DND-41 (cell line): ENCODE measurements around the gene HACL1.

Experiments
- ATAC-seq: fragments of 200-7000 bp; cut with Tn5 transposase; 3 replicates; pipeline ENCODE4 v1.9.1; 2021; ENCODE audit warnings: low read depth; ENCODE audit not compliant: insufficient read depth
- DNase-seq: peaks from one replicate; pipeline ENCODE4 v3.0.0-alpha.2; 2020
- H2AFZ ChIP-seq: 2 replicates; pipeline ENCODE4 v1.6.0; 2012; ENCODE audit warnings: low read depth, low read length
- H3K27ac ChIP-seq: 2 replicates; pipeline ENCODE4 v1.5.1; 2012; ENCODE audit warnings: low read length, inconsistent platforms
- H3K27me3 ChIP-seq: fragments of 200-600 bp; sonication (generic); 2 replicates; pipeline ENCODE4 v1.6.0; 2012; ENCODE audit warnings: low read length, mild to moderate bottlenecking, inconsistent platforms; ENCODE audit not compliant: insufficient read depth, poor library complexity
- H3K36me3 ChIP-seq: 2 replicates; pipeline ENCODE4 v1.5.1; 2012; ENCODE audit warnings: low read length, inconsistent platforms; ENCODE audit not compliant: insufficient read depth
- H3K4me1 ChIP-seq: 2 replicates; pipeline ENCODE4 v1.5.1; 2012; ENCODE audit warnings: mild to moderate bottlenecking, low read length; ENCODE audit not compliant: insufficient read depth
- H3K4me2 ChIP-seq: 2 replicates; pipeline ENCODE4 v1.6.0; 2012; ENCODE audit warnings: mild to moderate bottlenecking, moderate library complexity, low read length, inconsistent platforms; ENCODE audit not compliant: insufficient read depth
- H3K4me3 ChIP-seq, 2 experiments: fragments of 200-600 bp in 1 of 2; shearing (Covaris generic) in 1 of 2; 2 replicates each; pipeline ENCODE4 v1.5.1; 2012 to 2016; ENCODE audit warnings: inconsistent platforms in 2 of 2, low read length in 2 of 2, mild to moderate bottlenecking in 2 of 2, low read depth in 1 of 2, moderate library complexity in 1 of 2
- H3K79me2 ChIP-seq: 2 replicates; pipeline ENCODE4 v1.6.0; 2012; ENCODE audit warnings: low read length, inconsistent platforms; ENCODE audit not compliant: insufficient read depth
- H3K9ac ChIP-seq: 2 replicates; pipeline ENCODE4 v1.6.0; 2012; ENCODE audit warnings: low read depth, mild to moderate bottlenecking, inconsistent platforms, low read length, moderate library complexity
- H3K9me3 ChIP-seq: 2 replicates; pipeline ENCODE4 v1.5.1; 2012; ENCODE audit warnings: low read length, moderate library complexity, mild to moderate bottlenecking, inconsistent platforms; ENCODE audit not compliant: insufficient read depth, severe bottlenecking
- H4K20me1 ChIP-seq: 2 replicates; pipeline ENCODE4 v1.6.0; 2012; ENCODE audit warnings: low read length; ENCODE audit not compliant: insufficient read depth
- EZH2 ChIP-seq: IDR thresholded peaks from 3 replicates; pipeline ENCODE4 v1.6.1; 2012; ENCODE audit warnings: borderline replicate concordance, low read depth, mild to moderate bottlenecking, moderate library complexity, low read length, inconsistent platforms; ENCODE audit not compliant: severe bottlenecking
- TF ChIP-seq, protein P1 (sequence below): IDR thresholded peaks from 2 replicates; pipeline ENCODE4 v1.5.1; 2012; ENCODE audit warnings: borderline replicate concordance, low read length, moderate library complexity, mild to moderate bottlenecking; ENCODE audit not compliant: poor library complexity, severe bottlenecking; ENCODE audit errors: extremely low read depth

The HACL1 gene

DNA sequence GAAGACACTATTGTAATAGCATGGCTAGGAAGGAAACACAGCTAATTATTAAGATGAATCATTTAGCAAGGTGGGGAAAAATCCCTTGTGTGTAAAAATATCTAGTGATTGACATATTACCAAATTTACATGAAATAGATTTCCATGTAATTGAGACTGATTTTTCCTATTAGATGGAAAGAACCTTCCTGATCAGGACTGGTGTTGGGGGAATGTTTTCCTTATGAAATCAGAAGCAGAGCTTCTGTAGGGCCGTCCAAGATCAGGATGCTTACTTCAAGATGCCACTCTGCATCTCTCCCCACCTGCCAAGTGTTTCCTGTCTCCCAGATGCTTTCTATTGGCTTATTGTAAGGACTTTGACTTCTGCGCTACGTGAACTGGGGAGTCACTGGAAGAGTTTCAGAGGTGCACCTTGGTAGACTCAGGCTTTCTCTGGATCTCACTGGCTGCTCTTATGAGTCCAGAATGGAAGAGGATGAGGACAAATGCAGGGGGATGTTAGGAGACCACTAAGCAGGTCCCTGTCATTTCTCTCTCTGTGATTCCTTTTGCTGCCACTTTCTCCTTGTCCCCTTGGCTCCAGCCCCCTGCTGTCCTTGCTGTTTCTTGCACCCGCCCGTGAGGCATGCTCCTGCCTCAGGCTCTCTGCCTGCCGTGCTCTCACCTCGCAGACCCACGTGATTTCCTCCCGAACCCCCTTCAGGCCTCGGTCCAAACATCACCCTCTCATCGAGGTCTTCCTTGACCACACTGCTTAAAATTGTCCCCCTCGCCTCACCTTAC lies 30.2 kb upstream of the HACL1 start:
- Histone ChIP-seq H3K9me3 (no peaks in the 10 kb centered on the region), H3K36me3 (no peaks in the 10 kb centered on the region), H3K79me2 (no peaks in the 10 kb centered on the region), H3K27me3 (no peaks in the 10 kb centered on the region), H2AFZ (no peak overlapping the region), H4K20me1 (no peaks in the 10 kb centered on the region), H3K27ac (peak overlapping the region; percentile 5), H3K4me3 (no peak overlapping the region), H3K9ac (no peak overlapping the region), H3K4me1 (peaks cover 40% of the 10 kb centered on the region), H3K4me2 (no peak overlapping the region)
- DNase-seq (no peak), ATAC-seq (no peak)
- no peak for TF ChIP-seq EZH2
- TF ChIP-seq, protein P1, sequence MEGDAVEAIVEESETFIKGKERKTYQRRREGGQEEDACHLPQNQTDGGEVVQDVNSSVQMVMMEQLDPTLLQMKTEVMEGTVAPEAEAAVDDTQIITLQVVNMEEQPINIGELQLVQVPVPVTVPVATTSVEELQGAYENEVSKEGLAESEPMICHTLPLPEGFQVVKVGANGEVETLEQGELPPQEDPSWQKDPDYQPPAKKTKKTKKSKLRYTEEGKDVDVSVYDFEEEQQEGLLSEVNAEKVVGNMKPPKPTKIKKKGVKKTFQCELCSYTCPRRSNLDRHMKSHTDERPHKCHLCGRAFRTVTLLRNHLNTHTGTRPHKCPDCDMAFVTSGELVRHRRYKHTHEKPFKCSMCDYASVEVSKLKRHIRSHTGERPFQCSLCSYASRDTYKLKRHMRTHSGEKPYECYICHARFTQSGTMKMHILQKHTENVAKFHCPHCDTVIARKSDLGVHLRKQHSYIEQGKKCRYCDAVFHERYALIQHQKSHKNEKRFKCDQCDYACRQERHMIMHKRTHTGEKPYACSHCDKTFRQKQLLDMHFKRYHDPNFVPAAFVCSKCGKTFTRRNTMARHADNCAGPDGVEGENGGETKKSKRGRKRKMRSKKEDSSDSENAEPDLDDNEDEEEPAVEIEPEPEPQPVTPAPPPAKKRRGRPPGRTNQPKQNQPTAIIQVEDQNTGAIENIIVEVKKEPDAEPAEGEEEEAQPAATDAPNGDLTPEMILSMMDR: no peak

GRCh38 chr3:15630646-15631350 lies 29.4 kb upstream of the HACL1 start:
- peak overlapping the region; percentile 54 for H3K4me2 ChIP-seq
- TF ChIP-seq EZH2: no peak
- H3K9ac ChIP-seq: peak overlapping the region; percentile 2; the same call in 1 of the 2 replicates
- H3K79me2 ChIP-seq: no peaks in the 10 kb centered on the region
- peaks cover 31% of the 10 kb centered on the region for H3K4me1 ChIP-seq
- no peak overlapping the region for H3K4me3 ChIP-seq
- peak overlapping the region; percentile 58; the same call in 1 of the 2 replicates for H2AFZ ChIP-seq
- DNase-seq (no peak), ATAC-seq (peak; percentile 41; the same call in 2 of the 3 replicates)
- H3K27me3 ChIP-seq: no peaks in the 10 kb centered on the region
- no peaks in the 10 kb centered on the region for H4K20me1 ChIP-seq
- no peaks in the 10 kb centered on the region for H3K36me3 ChIP-seq
- no peaks in the 10 kb centered on the region for H3K9me3 ChIP-seq
- peak overlapping the region; percentile 68 for H3K27ac ChIP-seq

GRCh38 chr3:15629860-15630597 lies 28.7 kb upstream of the HACL1 start:
- no peaks in the 10 kb centered on the region for H3K36me3 ChIP-seq
- peak overlapping the region; percentile 2; the same call in 1 of the 2 replicates for H3K9ac ChIP-seq
- H3K9me3 ChIP-seq: no peaks in the 10 kb centered on the region
- no peaks in the 10 kb centered on the region for H3K79me2 ChIP-seq
- H3K4me1 ChIP-seq: peaks cover 27% of the 10 kb centered on the region
- no peaks in the 10 kb centered on the region for H3K27me3 ChIP-seq
- peak overlapping the region; percentile 68 for H3K27ac ChIP-seq
- DNase-seq: peak; percentile 82
- H3K4me2 ChIP-seq: peak overlapping the region; percentile 54
- H4K20me1 ChIP-seq: no peaks in the 10 kb centered on the region
- TF ChIP-seq EZH2: no peak
- TF ChIP-seq, protein P1: peak; percentile 88
- H2AFZ ChIP-seq: peak overlapping the region; percentile 34; the same call in 1 of the 2 replicates
- peak overlapping the region in 1 of 2 experiments; percentile 8; a peak in 1 of 4 replicates for H3K4me3 ChIP-seq
- peak; percentile 99 for ATAC-seq
